ENCODE data around the gene POM121C.
"Not testable (repeated sequence)": the region's sequence is repeated elsewhere in the genome, so short reads cannot be mapped to it uniquely, and the experiment has no call there.

POM121C gene

GRCh38 chr7:75374144-75374518 lies 112.0 kb downstream of the POM121C start:
- H3K9me3 ChIP-seq (ENCODE audit: control insufficient read depth, insufficient read depth, low read depth, low read length); H3K36me3 ChIP-seq (ENCODE audit: control insufficient read depth in 2 of 2, insufficient read depth in 1 of 2, low read length in 2 of 2); H3K27ac ChIP-seq (ENCODE audit: extremely low read depth, low read depth, low read length); POLR2A ChIA-PET; H3K4me1 ChIP-seq (ENCODE audit: control insufficient read depth, insufficient read depth, low read length); CTCF ChIA-PET; H3K4me3 ChIP-seq (ENCODE audit: low read depth, low read length): not testable (repeated sequence)

- POLR2A ChIA-PET; H3K27ac ChIP-seq (ENCODE audit: extremely low read depth, low read depth, low read length); H3K4me1 ChIP-seq (ENCODE audit: control insufficient read depth, insufficient read depth, low read length); H3K4me3 ChIP-seq (ENCODE audit: low read depth, low read length); CTCF ChIA-PET; H3K36me3 ChIP-seq (ENCODE audit: control insufficient read depth in 2 of 2, insufficient read depth in 1 of 2, low read length in 2 of 2); H3K9me3 ChIP-seq (ENCODE audit: control insufficient read depth, insufficient read depth, low read depth, low read length): not testable (repeated sequence)
Observed at GRCh38 chr7:75367313-75367712, 118.8 kb downstream of the POM121C start.

Data from HEK293 (cell line).